Endometrial microvascular endothelial cells (primary cell): ENCODE data around the gene NUBPL. TPM values are rescaled to one million over a fixed set of nuclear protein-coding genes. Genes with fewer than 3 reads are reported as not detected.
"Not testable (repeated sequence)": the region's sequence is repeated elsewhere in the genome, so short reads cannot be mapped to it uniquely, and the experiment has no call there.

Source experiments
- in situ Hi-C: cut with HindIII; loops from 2 replicates; pipeline ENCODE4 v1.10.0; 2017; ENCODE audit warnings: low sequenced_read_pairs, low pct_unique_long_range_greater_than_20kb; ENCODE audit errors: inconsistent ontology term
- total RNA-seq: library from RNA; depleted of rRNA; stranded (reverse); fragments of >200 nt; gene quantifications from one replicate; pipeline ENCODE4 v1.2.3, GENCODE V29; 2015; ENCODE audit errors: inconsistent ontology term

Gene NUBPL
- total RNA-seq, 1 donor from 2014 or later, result 6.6 TPM

DNA sequence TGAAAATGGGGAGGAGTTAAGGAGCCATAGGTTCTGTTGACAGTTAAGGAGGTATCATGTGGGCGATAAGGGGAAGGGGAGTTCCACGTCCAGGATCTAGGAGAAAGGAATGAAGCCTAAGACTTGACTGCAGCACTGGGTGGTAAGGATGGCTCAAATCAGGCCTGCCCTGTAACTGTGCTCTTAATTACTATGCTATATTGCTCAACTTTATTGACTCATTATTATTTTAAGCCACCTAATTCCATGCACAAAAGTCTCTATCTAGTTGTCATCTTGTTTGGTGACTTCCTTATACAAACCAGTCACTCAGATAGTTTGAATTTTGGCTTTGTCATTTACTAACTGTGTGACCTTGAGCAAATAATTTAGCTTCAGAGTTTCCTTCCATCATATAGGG, 273.8 kb downstream of the NUBPL start:
- in situ Hi-C loops, result no loop called here

DNA sequence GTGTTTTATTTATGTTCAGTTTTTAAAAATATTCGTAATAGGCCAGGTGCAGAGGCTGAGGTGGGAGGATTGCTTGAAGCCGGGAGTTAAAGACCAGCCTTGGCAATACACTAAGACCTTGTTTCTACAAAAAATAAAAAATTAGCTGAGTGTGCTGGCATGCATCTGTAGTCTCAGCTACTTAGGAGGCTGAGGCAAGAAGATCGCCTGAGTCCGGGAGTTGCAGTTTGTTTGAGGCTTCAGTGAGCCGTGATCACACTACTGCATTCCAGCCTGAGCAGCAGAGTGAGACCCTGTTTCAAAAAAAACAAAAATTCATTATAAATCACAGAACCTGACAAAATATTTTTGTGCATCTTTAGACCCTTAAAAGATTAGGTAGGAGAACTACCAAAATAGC, 275.8 kb downstream of the NUBPL start:
- in situ Hi-C loops, result no loop called here

DNA sequence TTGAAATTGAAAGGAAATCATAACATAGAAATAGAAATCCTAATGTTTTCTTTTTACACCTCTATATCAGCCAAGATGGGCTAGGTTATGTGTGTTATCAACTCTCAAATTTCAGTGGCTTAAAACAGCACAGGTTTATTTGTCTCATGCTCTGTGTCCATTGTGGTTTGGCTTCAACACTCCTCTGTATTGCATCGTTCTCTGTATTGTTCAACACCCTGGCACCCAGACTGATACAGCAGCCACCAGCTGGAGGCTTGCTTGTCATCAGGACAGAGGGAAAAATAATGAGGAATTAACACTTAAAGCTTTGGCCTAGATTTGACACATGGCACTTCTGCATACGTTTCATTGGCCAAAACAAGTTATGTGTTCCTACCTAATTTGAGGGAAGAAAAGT, 281.7 kb downstream of the NUBPL start:
- in situ Hi-C loops, result no loop called here

DNA sequence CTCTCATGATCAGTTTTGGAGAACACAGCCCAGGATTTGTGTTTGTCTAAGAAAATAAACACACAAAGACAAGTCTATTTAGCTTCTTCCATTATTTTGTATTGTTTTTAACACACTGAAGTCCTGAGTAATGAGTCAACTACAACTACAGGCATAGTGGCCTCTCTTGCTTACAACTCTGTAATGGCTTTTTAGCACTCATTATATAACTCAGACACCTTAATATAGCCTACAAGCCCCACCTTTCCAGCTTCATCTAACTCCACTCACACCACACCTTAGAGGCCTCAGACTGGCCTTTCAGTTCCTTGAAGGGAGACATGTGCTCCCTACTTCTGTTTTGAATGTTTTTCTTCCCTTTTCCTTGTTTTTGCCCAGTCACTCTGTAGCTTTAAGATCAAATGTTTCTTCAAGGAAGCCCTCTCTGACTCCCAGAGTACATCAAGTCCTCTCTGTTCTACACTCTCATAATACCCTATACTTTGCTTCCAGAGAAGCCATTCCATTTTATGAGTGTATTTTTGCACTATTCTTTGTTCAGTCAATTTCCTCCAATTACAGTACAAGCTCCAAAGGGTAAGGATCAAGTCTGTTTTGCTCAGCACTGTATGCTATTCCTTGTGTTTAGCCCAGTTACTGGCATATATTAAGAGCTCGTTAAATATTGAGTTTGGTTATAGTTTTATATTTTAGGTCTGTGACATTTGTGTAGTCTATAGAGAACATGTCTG, 282.3 kb downstream of the NUBPL start:
- in situ Hi-C loops, result no loop called here

DNA sequence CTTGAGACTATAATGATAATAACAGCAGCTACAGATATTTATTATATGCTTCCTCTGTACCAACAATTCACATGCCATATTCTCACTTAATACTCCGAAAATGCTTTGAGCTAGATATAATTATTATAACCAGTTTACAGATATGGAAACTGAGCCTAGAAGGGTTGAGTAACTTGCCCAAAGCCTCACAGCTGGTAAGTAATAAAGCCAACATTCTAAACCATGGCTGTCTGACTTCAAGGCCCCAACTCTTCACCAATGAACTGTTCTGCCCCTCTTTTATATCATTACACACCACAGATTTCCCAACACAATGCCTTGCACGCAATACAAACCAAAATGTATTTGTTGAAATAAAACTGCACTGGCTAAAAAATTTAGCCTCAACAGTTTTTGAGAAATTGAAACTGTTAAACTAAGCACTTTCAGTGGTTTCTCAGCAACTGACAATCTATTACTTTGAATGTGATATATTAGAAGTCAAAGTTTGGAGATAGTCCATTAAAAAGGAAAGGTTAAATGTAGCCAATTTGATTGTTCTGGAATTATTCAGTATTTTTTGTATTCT, 293.4 kb downstream of the NUBPL start:
- in situ Hi-C loops, result no loop called here

DNA sequence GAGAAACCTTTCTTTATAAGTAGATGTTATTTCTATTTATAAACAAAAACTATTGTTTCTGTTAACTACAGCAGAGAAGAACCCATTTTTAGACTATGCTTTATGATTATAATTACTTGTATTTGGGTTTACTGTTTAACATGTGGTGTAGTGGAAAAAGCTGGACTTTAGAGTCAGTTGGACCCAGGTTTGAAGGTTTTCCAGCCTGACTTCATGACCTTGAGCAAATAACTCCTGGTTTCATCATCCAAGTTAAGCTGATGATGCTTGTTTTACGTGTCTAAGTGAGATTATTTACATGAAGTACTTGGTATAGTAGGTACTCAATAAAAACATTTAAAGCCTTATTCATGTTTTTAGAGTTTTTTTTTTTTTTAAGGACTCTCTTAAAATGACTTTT, 294.1 kb downstream of the NUBPL start:
- in situ Hi-C loops, result no loop called here

DNA sequence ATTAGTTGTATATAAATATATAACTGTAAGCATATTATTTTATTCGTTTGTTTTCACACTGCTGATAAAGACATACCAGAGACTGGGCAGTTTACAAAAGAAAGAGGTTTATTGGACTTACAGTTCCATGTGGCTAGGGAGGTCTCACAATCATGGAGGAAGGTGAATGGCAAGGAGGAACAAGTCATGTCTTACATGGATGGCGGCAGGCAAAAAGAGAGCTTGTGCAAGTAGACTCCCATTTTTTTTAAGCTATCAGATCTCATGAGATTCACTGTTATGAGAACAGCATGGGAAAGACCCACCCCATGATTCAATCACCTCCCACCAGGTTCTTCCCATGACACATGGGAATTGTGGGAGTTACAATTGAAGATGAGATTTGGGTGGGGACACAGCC, 294.8 kb downstream of the NUBPL start:
- in situ Hi-C loops, result not testable (repeated sequence)

DNA sequence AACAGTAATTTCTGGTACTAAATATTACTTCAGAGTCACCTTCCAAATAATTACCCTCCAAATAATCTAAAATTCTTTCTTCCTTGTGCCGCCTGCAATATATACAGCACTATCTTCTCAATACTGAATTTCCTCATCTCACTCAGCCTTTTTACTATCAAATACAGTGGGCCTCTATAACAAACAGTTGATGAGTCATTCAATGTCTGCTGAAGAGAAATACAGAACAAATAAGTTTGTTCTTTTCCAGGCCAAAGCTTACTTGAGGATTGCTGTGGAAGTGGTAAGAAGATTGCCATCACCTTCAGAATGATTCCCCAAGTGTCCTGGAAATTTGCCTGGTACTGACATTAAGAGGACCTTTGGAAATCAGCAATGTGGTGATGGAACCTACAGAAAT, 297.7 kb downstream of the NUBPL start:
- in situ Hi-C loops, result no loop called here

DNA sequence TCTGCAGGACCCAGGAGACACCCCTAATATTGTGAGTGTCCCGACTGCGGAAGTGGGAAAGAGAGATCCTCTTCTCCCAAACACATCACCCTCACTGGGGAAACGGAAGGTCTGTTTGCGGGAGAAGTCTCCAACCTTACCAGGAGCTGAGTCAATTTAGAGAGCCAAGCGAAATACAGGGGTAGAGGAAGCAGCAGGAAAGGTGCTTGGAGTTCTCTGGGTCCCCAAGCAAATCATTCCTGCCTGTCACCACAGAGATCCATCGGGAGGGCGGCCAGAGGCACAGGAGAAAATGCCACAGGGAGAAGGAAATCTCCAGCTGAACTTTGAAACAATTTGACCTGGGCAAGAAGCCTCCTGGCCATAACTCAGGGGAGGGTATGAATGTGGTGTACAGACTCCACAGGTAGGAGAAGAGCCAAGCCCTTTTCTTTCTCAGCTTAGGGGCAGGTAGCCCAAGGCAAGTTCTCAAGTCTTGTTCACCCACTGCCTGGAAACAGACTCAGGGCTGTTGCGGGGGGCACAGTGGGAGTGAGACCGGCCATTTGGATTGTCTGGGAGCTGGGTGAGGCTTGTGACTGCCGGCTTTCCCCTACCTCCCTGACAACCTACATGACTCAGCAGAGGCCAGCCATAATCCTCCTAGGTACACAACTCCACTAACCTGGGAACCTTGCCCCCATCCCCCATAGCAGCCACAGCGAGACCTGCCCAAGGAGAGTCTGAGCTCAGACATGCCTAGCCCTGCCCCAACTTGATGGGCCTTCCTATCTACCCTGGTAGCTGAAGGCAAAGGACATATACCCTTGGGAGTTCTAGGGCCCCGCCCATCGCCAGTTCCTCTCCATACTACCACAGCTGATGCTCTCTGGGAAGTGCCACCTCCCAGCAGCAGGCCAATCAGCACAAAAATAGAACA, 304.0 kb downstream of the NUBPL start:
- in situ Hi-C loops, result no loop called here

DNA sequence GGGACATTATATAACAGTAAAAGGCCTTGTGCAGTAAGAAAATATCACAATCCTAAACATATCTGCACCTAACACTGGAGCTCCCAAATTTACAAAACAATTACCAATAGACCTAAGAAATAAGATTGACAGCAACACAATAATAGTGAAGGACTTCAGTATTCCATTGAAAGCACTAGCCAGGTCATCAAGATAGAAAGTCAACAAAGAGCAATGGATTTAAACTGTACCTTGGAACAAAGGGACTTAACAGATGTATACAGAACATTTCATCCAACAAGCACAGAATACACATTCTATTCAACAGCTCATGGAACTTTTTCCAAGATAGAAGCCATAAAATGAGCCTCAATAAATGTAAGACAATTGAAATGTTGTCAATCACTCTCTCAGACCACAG, 306.4 kb downstream of the NUBPL start:
- in situ Hi-C loops, result no loop called here

DNA sequence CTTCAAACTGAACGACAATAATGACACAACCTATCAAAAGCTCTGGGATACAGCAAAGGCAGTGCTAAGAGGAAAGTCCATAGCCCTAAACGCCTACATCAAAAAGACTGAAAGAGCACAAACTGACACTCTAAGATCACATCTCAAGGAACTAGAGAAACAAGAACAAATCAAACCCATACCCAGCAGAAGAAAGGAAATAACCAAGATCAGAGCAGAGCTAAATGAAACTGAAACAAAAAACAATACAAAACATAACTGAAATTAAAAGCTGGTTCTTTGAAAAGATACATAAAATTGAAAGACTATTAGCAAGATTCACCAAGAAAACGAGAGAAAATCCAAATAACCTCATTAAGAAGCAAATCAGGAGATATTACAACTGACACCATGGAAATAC, 306.9 kb downstream of the NUBPL start:
- in situ Hi-C loops, result not testable (repeated sequence)

DNA sequence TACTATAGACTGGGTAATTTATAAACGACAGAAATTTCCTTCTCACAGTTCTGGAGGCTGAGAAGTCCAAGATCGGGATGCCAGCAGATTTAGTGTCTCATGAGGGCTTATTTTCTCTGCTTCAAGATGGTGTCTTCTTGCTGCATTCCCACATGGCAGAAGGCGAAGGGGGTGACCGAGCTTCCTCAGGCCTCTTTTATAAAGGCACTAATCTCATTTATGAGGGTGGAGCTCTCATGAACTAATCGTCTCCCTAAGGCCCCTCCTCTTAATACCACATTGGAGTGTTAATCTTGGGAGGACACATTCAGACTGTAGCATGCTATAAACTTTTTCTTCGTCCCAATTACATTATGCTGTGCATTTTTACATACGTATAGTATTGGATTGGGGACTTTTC, 315.5 kb downstream of the NUBPL start:
- in situ Hi-C loops, result no loop called here

DNA sequence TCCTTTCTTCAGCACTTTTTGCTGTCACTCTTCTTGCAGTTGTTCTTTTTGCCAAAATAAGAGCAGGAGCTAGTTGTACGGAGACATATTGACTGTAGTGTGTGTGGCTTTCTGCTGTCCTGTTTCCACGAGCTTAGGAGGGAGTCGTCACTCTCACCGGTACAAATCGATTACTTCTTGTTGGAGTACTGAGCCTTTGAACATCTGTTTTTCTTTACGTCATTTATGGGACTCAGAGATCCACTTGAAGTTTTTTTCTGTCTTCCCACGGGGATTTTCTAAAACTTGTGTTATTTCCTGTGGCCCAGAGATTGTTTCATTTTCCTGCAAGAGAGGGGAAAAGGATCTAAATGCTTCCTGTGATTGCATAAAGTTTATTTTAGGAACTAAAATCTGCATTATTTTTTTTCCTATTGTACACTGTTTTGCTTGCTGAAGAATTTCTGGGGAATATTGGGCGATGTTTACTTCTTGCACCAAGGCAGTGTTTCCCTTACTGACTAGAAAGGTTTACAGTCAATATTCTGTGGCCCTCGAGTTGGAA, 316.1 kb downstream of the NUBPL start:
- in situ Hi-C loops, result no loop called here

DNA sequence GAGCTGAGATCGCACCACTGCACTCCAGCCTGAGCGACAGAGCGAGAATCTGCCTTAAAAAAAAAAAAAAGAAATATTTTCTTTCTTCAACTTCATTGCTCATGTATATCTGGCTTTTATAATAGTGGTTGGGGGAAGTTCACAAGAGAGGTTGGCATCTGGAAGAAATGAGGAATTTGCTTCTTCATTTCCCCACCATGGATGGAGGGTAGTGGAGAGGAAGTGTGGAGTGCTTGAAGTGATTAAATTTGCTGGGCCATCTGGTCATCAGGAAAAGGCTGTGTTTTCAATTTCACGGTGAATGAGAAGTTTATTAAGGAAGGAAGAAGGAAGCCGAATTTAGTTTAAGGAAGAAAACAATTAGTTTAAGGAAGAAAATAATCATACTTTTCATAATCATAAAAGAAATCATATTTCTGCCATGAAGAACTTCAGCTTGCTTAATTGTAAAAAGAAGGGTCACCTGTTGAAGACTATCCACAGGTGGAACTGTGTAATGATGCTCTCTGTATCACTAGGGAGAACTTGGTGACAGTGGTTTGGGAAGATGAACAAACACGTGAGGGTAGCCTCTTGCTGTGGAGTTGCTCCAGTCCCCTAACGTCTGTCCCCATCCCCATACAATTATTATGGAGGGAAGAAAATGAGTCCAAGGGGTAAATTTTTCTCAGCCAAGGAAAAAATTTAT, 318.6 kb downstream of the NUBPL start:
- in situ Hi-C loops, result no loop called here

DNA sequence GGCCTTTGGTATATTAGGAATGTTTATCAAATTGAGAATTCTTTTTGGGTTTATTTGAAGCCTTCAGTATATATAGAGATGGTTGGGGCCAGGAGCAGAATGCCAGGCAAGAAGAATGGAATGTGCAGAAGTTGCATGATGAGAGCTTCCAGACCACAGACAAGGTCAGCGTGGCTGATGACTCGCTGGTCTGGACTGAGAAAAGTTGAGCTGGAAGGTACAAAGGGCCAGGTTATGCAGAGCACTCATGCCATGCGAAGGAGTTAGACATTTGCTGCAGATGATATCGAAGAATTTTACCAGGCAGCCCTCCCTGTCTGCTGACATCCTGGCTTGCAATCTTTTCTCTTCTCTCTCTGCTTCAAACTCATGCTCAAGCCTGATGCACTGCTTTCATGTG, 319.7 kb downstream of the NUBPL start:
- in situ Hi-C loops, result no loop called here

DNA sequence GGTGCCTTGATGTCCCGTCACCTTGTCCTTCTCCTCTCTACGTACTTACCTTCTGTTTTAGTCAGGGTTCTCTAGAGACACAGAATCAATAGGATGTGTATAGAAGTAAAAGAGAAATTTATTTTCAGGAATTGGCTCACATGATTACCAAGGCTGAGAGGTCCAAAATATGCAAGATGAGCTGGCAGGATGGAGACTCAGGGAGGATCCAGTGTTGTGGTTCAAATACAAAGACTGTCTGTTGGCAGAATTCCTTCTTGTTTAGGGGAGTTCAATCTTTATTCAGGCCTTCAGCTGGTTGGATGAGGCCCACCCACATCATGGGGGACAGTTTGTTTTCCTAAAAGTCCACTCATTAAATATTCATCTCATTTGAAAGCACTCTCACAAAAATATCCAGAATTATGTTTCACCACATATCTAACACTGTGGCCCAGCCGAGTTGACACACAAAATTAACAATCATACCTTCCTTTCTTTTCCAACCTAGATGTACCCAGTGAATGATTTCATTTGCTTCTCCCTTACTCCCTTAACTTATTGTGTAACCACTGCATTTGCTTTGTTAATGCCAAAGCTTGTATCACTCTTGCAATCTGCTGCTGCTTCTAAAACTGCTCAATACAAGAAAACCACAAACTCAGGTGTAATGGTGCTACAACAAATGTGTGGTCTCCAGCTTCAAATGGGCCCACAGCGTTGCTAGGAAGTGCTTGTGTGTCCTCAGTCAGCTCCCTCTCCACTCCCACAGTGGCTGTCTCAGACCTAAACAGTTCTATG, 320.5 kb downstream of the NUBPL start:
- in situ Hi-C loops, result no loop called here

DNA sequence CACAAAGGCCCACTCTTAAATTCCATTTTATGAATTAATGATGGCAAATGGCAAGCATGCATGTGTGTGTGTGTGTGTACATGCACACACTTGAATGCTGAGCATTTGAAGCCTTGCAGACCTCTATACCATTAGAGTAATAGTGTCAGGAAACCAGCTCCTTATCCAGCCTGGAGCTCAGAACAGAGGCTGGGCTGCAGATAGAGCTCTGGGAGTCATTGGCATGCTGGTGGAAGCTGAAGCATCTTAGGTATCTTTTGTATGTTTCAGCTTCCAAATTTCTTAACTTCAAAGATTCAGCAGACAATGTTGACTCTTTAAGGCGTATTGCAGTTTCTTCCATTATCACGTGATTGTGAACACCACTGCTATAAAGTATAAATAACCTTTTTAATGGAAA, 323.0 kb downstream of the NUBPL start:
- in situ Hi-C loops, result no loop called here

DNA sequence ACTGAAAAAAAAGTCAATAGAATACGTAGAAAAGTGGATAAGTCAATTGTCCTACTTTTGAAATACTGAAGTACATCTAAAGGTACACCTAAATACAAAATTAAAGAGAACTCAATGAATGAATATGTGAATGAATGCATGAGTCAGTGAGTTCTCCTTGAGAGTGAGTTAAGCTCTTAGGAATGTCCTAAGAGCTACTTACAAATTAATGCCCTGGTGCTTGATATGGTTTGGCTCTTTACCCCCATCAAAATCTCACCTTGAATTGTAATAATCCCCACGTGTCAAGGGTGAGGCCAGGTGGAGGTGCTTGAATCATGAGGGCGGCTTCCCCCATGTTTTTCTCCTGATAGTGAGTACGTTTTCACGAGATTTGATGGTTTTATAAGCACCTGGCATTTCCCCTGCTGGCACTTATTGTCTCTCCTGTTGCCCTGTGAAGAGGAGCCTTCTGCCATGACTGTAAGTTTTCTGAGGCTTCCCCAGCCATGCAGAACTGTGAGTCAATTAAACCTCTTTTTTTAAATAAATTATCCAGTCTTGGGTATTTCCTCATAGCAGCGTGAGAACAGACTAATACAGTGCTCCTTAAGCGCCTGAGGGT, 323.7 kb downstream of the NUBPL start:
- in situ Hi-C loops, result no loop called here
